NOMO-1 treated with DMSO at 0.1 percent for 48 hours (cell line): ENCODE results near the gene CDKN1B.

ENCODE experiments used
- DNase-seq: peaks from one replicate; lab custom pipeline; 2025; ENCODE audit not compliant: unreplicated experiment; lab: John Stamatoyannopoulos, UW

Gene CDKN1B

GRCh38 chr12:12700254-12700653 lies 16.9 kb upstream of the CDKN1B start:
- DNase-seq, result peak; percentile 61

DNA sequence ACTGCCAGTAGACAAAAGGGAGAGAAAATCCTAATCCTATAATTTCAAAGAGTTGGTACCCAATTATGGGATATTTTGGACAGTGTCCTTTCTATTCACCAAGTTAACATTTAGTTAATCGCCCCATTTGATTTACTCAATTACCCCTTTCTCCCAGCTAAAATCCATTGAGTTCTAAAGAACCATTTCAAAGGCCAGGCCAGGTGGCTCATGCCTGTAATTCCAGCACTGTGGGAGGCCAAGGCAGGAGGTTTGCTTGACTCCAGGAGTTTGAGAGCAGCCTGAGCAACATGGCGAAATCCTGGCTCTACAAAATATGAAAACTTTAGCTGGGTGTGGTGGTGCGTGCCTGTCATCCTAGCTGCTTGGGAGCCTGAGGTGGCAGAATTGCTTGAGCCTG lies 15.7 kb upstream of the CDKN1B start:
- DNase-seq, result no peak

- peak; percentile 91 for DNase-seq
Measured at GRCh38 chr12:12704593-12705230, 12.5 kb upstream of the CDKN1B start.

- no peak for DNase-seq
Measured at GRCh38 chr12:12705838-12706520, 11.2 kb upstream of the CDKN1B start.

DNA sequence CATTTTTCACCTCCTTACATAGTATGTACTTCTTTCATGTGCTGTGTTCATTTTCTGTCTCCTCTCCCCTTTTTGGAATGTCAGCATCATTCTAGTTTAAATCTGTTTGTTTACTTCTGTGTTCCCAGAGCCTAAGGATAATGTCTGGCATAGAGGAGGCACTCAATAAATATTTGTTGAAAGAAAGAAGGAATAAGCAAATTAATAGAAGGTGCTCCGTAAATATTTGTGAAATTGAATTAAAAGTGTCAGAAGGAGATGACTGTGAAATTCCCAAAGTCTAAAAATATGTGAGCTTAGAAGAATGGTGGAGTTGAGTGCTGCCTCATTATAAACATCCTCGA lies 3.3 kb upstream of the CDKN1B start:
- no peak for DNase-seq

DNA sequence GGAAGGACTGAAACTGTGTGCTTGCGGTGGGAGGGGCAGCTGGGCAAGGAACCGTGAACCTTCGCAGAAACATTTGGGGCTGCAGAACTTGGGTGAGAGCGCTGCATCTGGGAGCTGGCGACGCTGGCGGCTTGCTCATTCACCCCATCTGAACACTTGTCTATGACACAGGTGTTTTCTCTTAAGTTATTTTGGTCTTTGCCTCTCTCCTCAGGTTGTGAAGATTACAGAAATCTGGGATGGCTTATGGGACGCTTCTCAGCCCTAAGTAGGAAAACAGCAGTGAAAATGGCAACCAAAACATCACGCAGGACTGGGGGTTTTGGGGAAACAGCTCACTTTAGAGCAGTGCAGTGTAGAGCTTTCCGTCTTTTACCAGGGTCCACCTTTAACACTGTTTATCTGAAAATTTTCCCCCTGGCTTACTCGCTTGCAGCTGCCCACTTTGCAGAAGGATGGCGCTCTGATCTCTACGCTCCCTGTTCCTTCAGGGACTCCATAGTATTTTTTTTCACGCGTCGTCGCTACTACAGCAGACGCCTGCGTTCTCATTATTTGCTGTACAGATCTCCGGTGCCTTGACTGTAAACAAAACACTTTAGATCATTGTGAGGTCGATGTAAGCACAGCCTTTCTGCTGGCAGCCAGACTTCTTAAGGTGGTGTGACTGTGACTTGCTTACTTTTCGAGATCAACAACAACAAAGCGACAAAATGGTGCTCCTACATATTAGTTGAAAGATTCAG lies 2.7 kb upstream of the CDKN1B start:
- peak; percentile 35 for DNase-seq

- no peak for DNase-seq
Measured at GRCh38 chr12:12715128-12715458, 2.1 kb upstream of the CDKN1B start.

DNA sequence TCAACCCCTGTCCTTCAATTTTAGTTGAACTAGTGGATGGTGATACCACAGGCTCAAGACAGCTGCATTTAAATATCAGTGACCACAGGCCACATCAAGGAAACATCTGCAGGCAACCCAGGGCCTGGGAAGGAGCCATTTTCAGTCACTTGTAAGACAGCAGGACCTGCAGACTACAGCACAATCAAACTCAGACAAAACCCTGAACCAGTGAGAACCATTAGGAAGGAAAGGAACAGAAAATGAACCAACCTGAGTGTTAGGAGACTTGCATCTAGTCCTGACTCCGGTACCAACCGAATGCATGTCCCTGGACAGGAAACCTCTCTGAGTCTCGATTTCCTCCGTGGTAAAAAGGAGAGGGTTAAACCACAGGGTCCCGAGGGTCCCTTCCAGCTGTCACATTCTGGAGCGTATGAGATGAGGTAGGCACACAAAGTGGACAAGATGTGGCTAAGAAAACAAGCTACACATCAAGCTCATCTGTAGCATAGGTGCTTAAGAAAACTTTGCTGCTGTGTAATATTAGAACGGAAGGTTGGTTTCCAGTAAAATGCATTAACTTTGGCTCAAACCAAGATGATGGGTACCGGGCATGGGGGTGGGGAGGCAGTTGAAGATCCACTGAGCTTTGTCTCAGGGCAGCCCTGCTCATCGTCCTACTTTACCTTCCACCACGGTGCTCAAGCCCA lies 1.6 kb upstream of the CDKN1B start:
- peak; percentile 20 for DNase-seq

DNA sequence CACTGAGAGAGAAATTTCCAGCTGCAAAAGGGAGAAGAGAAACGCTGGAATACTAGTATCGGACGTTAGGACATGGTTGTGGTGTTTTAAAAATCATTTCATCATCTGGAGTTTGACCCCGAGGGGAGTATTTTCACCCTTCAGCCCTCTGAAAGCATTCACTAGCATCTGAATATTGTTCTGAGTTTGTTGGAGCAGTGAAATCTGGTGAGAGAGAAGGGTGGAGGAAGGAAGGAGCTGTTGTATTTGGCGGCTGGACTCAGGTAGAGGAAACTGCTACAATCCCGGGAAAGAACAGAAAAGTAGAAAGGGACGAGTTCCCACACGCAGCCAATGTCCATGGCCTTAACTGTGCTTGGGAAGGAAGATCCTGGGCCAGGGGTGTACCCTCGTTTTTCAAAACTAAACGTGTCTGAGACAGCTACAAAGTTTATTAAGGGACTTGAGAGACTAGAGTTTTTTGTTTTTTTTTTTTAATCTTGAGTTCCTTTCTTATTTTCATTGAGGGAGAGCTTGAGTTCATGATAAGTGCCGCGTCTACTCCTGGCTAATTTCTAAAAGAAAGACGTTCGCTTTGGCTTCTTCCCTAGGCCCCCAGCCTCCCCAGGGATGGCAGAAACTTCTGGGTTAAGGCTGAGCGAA lies 896 bp upstream of the CDKN1B start:
- no peak for DNase-seq

GRCh38 chr12:12717586-12718380 lies 615 bp downstream of the CDKN1B start:
- DNase-seq, result peak; percentile 77

- DNase-seq, result no peak
Measured at GRCh38 chr12:12718381-12718759, 1.2 kb downstream of the CDKN1B start.

DNA sequence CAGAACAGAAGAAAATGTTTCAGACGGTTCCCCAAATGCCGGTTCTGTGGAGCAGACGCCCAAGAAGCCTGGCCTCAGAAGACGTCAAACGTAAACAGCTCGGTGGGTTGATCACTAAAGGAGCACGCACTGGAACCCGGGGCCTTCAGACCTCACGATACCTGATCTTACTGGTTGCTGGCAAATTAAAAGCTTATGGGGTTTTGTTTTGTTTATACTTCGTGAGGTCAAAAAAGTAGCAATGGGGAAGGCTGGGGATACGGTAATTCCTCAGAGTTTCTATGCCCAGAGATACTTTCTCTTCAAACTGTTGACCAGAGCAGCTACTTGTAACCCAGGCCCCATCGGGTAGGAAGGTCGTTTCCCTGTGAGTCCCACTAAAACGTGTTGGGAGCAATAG lies 1.7 kb downstream of the CDKN1B start:
- DNase-seq, result no peak

- peak; percentile 86 for DNase-seq
Measured at GRCh38 chr12:12719496-12719895, 2.3 kb downstream of the CDKN1B start.

- DNase-seq, result no peak
Measured at GRCh38 chr12:12720052-12720451, 2.9 kb downstream of the CDKN1B start.

DNA sequence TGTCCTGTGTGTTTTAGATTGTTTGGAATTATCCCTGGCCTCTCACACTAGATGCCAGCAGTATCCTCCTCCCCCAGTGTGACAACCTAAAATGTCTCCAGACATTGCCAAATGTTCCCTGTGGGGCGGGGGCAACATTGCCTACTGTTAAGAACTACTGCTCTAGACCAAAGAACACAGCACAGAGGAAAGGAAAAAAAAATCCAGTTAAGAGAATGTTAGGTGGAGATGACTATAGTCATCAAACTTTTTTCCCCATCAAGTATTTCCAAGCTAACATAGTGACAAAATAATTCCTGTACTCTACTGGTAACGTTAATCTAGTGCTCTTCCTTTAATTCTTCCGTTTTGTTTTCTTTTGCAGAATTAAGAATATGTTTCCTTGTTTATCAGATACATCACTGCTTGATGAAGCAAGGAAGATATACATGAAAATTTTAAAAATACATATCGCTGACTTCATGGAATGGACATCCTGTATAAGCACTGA lies 3.5 kb downstream of the CDKN1B start:
- DNase-seq, result no peak

DNA sequence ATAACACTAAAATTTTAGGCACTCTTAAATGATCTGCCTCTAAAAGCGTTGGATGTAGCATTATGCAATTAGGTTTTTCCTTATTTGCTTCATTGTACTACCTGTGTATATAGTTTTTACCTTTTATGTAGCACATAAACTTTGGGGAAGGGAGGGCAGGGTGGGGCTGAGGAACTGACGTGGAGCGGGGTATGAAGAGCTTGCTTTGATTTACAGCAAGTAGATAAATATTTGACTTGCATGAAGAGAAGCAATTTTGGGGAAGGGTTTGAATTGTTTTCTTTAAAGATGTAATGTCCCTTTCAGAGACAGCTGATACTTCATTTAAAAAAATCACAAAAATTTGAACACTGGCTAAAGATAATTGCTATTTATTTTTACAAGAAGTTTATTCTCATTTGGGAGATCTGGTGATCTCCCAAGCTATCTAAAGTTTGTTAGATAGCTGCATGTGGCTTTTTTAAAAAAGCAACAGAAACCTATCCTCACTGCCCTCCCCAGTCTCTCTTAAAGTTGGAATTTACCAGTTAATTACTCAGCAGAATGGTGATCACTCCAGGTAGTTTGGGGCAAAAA lies 4.1 kb downstream of the CDKN1B start:
- DNase-seq, result no peak

DNA sequence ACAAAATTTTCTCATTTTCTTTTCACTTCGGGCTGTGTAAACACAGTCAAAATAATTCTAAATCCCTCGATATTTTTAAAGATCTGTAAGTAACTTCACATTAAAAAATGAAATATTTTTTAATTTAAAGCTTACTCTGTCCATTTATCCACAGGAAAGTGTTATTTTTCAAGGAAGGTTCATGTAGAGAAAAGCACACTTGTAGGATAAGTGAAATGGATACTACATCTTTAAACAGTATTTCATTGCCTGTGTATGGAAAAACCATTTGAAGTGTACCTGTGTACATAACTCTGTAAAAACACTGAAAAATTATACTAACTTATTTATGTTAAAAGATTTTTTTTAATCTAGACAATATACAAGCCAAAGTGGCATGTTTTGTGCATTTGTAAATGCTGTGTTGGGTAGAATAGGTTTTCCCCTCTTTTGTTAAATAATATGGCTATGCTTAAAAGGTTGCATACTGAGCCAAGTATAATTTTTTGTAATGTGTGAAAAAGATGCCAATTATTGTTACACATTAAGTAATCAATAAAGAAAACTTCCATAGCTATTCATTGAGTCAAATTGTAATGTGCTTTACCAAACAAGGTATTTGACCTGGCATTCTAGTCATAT lies 4.8 kb downstream of the CDKN1B start:
- DNase-seq, result no peak

DNA sequence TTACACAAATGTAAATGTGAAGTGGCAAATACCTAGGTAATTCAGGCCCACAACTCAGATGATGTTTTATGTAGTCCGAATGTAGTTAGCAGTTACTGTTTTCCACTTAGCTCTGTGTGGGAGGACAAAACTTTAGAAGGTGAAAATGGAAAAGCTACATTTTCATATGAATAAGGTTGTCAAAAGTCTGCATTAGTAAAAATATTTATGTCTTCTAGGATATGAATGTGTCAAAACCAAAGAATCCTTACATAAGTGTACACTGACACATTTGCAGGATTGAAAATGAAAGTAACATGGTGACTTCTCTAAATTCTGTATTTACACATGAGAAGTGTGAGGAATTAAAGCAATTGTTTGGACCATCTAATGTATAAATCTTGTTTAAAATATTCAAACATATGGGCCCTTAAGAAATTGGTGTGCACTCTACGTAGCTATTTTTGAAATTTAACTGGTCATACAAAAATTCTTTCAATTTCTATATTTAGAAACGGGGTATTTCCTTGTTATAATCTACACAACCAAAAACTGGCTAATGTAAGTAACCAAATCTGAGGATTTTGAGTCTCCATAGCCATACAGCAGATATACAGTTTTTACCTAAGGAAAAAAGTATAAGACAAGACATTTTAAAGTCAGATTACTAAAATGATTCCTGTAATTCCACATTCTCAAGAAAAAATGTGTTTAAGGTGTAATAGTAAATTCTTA lies 5.4 kb downstream of the CDKN1B start:
- peak; percentile 49 for DNase-seq

DNA sequence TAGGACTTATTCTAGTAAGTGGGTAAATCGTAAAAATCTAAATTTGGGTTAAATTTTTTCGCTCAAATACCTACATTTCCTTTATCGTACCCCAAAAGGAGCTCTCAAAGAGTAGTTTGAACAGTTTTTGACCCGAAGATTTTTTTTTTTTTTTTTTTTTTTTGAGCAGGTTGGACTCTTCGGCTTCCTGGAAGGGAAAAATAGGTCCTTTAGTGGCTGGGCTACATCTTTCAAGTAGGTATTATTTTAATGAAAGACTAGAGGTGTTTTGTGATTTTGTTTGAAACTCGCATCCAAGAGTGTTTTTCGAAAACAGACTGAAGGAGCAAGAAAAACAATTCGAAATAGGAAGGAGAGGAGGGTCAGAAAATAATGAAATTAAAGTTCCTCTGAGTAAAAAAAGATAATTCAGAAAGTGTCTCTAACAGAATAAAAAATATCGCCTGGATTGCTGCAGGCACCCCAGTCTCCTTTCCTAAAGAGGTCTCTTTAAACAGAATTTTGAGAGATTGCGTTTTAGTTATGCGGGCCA lies 6.0 kb downstream of the CDKN1B start:
- no peak for DNase-seq
